HL-60/S4 treated with phorbol 12-myristate 13-acetate at 8.2 ng/mL for 4 days and 3 days (cell line): ENCODE data around the gene HOOK2.

Experiments used
- in situ Hi-C: fragments of 300-500 bp; cut with MboI; formaldehyde crosslinking; loops from 2 replicates; pipeline ENCODE4 v1.15.0; 2022; ENCODE audit warnings: low sequenced_read_pairs

HOOK2 gene

DNA sequence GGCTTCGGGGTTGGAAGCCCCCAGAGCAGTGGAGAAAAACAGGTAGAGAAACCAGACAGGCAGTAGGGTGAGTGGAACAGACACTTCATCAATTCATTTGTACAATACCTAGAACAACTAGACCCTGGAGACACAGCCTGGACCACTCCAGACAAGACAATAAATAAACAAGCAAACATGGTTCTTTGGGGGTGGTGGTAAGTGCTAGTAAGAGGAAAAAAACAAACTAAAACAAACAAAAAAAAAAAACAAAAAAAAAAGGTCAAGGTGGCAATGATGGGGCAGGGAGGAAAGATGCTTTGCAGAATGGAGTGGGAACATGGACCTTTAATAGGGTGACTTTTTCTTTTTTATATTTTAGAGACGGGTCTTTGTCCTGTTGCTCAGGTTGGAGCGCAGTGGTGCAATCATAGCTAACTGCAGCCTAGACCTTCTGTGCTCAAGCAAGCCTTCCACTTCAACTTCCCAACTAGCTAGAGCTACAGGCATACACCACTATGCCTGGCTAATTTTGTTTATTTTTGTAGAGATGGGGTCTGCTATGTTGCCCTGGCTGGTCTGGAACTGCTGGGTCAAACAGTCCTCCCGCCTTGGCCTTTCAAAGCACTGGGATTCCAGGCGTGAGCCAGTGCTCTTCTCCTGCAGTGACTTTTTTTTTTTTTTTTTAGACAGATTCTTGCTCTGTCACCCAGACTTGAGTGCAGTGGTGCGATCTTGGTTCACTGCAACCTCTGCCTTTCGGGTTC is 19.0 kb upstream of the HOOK2 start:
- in situ Hi-C loops, result no loop called here

DNA sequence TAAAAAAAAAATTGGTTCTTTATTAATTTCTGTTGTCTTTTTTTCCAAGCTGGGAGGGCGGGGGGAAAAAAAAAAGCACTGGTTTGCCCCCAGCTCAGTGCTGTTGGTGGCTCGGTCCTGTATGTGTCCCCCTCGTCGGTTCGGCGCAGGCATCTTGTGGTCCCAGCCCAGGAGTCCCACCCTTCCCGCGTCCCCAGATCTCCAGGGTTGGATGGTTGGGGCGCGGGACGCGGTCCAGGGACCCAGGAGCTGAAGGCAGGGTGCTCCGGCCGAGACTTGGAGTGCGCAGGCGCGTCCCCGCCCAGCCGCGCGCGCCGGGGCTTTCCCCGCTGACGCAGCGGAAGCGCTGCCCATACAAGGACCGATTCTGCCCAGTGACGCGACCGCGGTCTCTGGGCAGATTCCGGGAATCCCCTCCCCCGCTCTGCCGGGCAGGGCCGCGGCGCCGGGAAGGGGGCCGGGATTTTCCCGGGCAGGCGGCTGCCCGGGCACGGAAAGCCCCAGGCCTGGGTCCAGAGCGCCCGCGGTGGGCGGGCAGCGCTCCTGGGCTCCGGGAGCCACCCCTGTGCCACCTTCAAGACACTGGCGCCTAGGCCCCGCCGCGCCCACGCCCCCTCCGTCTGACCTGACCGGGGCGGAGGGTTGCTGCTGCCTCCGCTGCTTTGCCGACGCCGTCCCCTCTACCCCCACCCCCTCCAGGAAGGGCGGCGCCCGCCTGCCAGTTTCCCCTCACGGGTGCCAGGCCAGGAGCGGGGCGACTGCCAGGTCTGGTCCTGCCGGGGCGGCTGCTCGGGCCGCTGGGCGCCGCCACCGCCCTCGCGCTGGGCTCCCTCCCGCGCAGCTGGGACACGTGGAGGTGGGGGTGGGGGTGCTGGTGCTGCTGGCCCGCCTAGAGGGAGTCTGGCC is 18.2 kb upstream of the HOOK2 start:
- in situ Hi-C loops, result no loop called here

DNA sequence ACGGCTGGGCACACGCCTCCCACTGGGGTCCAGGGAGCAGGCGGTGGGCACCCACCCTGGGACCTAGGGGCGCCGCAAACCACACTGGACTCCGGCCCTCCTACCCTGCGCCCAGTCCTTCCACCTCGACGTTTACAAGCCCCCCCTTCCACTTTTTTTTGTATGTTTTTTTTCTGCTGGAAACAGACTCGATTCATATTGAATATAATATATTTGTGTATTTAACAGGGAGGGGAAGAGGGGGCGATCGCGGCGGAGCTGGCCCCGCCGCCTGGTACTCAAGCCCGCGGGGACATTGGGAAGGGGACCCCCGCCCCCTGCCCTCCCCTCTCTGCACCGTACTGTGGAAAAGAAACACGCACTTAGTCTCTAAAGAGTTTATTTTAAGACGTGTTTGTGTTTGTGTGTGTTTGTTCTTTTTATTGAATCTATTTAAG is 17.5 kb upstream of the HOOK2 start:
- in situ Hi-C loops, result no loop called here

DNA sequence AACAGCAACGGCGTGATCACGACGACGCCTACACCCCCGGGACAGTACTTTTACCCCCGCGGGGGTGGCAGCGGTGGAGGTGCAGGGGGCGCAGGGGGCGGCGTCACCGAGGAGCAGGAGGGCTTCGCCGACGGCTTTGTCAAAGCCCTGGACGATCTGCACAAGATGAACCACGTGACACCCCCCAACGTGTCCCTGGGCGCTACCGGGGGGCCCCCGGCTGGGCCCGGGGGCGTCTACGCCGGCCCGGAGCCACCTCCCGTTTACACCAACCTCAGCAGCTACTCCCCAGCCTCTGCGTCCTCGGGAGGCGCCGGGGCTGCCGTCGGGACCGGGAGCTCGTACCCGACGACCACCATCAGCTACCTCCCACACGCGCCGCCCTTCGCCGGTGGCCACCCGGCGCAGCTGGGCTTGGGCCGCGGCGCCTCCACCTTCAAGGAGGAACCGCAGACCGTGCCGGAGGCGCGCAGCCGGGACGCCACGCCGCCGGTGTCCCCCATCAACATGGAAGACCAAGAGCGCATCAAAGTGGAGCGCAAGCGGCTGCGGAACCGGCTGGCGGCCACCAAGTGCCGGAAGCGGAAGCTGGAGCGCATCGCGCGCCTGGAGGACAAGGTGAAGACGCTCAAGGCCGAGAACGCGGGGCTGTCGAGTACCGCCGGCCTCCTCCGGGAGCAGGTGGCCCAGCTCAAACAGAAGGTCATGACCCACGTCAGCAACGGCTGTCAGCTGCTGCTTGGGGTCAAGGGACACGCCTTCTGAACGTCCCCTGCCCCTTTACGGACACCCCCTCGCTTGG is 16.9 kb upstream of the HOOK2 start:
- in situ Hi-C loops, result no loop called here

DNA sequence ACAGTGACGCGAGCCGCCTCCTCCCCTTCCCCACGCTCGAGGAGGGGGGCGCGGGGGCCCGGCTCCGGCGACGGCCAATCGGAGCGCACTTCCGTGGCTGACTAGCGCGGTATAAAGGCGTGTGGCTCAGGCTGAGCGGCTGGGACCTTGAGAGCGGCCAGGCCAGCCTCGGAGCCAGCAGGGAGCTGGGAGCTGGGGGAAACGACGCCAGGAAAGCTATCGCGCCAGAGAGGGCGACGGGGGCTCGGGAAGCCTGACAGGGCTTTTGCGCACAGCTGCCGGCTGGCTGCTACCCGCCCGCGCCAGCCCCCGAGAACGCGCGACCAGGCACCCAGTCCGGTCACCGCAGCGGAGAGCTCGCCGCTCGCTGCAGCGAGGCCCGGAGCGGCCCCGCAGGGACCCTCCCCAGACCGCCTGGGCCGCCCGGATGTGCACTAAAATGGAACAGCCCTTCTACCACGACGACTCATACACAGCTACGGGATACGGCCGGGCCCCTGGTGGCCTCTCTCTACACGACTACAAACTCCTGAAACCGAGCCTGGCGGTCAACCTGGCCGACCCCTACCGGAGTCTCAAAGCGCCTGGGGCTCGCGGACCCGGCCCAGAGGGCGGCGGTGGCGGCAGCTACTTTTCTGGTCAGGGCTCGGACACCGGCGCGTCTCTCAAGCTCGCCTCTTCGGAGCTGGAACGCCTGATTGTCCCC is 16.1 kb upstream of the HOOK2 start, which contains the start of gene JUNB:
TSS of gene JUNB (plus strand) at position 142 of the 706 bp plus-strand sequence. CDS start at position 428, 286 bp downstream.
- in situ Hi-C loops, result no loop called here

DNA sequence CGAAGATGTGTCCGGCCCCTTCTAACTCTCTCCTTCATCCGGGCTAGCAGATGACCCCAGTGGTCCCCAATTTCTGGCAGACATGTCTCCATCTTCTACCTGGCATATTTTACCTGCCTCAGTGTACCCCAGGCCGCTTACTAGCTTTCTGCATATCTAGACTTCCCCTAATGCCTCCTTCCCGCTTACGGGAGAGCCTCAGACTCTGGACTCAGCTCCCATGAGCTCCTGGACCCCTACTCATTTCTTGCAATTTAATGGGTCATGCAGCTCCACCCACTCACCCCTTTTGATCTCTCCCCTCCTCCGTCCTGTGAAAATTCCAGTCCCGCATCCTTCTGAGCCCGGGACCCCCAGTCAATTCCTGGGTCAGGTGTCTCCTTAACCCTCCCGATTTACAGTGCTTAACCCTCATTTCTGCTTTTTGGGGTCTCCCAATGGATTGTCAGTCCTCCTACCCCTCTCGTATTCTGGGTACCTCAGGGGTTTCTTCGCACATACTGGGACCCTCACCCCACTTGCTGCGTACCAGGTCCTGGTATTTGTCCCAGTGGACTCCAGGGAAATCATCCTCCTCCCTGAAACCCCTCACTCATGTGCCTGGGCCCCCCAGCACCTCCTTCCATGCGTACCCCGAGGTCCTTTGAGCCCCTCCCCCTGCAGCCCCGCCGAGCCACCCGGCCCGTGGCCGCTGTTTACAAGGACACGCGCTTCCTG is 15.4 kb upstream of the HOOK2 start:
- in situ Hi-C loops, result no loop called here

DNA sequence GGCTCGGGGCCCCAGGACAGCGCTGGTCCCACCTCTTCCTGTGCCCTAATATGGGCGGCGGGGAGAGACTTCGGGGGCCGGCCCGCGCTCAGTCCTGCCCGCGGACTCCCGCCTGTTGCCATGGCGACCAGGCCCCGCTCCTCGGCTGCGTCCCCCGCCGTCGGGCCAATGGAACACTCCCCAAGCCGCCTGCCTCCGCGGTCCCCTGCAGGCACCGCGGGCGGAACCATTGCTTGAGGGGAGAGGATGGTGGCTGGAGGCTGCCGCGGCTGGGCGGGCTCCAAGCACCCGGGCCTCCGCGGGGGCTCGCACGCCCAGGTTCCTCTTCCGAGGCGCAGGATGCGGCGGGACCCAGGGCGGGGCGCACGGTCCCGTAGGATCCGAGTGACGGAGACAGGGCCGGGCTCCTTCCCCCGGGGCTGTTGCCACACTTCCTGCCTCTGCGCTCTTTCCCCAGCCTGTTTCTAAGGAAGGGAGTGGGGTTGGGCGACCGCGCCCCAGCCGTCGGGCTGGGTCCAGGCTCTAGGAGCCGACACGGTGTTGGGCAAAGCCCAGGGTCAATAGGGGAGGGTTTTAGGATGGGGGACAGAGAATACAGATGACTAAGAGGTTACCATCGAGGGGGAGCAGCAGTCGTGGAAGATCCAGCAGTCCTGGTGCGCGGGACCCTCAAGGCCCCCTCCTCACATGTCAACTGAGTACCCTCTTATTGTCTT is 14.7 kb upstream of the HOOK2 start:
- in situ Hi-C loops, result no loop called here

DNA sequence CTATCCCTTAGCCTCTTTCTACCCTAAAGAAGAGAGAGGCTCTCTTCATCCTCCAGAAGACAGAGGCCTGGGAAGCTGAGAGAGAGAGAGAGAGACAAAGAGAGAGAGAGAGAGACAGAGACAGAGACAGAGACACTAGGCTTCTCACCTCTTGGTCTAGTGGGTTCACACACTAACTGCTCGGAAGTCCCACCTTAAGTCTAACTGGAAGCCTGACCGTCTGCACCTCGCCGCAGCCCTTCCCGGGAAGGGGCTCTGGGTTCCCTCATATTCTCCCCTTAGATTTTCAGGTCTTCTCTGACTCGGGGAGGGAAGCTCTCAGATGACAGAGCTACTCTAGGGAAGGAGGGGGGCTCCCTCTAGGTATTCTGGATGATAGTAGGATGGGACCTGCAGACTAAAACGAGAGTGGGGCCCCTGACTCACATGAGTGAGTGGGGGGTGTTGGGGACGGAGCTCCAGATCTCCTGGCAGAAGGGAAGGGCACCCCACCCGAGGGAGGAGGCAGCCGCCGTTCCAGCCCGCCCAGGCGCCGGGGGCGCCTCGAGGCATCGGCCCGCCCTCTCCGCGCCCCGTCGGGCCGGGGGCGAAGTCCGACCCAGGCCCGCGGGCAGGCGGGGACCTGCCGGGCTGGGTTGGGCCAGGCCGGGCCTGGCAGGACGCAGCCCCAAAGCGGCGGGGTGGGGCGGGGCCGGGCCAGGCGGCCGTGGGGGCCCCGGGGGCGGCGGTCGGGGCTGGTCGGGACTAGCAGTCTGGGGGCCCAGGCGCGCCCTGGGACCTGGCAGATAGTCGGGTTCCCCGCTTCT is 13.9 kb upstream of the HOOK2 start:
- in situ Hi-C loops, result no loop called here

DNA sequence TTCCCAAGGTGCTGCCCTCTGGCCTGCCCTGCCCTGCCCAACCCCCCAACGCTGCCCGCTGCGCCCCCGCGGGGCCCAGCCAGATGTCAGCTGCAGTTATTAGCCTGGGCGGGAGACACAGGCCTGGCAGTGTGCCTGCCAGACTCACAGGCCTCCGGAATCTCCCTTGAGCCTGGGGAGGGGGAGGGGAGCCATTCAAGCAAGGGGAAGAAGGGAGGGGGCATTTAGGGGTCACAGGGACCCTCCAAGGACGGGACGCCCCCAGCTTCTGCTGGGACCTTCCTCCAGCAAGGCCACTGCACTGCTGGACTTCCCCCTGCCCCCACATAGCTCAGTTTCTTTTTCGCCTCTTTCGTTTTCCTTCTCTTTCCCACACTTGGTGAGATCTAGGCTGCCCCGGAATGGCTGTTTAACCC is 13.3 kb upstream of the HOOK2 start:
- in situ Hi-C loops, result no loop called here

DNA sequence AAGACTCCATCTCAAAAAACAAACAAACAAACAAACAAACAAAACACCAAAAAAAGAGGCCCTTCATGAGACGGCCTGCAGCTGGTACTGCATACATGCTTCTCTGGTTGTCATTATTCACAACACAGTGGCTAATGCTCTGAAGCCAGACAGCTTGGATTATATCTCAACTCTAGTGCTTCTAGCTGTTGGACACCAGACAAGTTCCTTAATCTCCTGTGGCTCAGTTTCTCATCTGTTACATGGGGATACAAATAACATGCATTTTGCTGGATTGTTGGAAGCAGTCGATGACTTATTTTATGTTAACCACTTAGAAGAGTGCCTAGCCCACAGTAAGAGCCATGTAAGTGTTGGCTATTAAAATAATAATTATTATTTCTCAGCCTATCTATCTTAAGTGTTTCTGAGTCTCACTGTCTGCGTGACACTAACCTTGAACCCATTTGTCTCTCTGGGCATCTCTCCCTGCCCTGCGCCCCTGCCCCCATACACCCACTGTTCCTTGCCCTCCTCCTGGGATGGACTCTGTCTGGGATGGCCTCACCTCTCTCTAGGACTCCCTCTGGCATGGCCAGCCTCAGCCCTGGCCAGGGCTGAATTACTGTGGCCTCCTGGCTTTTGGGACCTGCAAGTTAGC is 12.8 kb upstream of the HOOK2 start:
- in situ Hi-C loops, result no loop called here

DNA sequence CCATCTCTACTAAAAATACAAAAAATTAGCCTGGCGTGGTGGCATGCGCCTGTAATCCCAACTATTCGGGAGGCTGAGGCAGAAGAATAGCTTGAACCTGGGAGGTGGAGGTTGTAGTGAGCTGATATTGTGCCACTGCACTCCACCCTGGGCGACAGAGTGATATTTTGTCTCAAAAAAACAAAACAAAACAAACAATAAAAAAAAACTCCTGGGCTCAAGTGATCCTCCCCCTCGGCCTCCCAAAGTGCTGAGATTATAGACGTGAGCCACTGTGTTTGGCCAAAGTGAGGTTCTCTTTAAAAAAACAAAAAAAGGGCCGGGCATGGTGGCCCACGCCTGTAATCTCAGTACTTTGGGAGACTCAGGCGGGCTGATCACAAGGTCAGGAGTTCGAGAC is 12.1 kb upstream of the HOOK2 start:
- in situ Hi-C loops, result no loop called here

DNA sequence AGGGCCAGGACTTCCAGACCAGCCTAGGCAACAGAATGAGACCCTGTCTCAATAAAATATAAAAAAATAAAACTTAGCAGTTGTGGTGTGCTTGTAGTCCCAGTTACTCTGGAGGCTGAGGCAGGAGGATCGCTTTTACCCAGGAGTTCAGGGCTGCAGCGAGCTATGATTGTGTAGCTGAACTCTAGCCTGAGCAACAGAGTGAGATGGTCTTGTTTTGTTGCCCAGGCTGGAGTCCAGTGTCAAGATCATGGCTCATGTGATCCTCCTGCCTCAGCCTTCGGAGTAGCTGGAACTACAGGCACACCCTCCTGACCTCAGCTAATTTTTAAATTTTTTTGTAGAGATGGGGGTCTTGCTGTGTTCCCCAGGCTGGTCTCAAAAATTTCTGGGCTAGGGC is 11.6 kb upstream of the HOOK2 start:
- in situ Hi-C loops, result no loop called here

DNA sequence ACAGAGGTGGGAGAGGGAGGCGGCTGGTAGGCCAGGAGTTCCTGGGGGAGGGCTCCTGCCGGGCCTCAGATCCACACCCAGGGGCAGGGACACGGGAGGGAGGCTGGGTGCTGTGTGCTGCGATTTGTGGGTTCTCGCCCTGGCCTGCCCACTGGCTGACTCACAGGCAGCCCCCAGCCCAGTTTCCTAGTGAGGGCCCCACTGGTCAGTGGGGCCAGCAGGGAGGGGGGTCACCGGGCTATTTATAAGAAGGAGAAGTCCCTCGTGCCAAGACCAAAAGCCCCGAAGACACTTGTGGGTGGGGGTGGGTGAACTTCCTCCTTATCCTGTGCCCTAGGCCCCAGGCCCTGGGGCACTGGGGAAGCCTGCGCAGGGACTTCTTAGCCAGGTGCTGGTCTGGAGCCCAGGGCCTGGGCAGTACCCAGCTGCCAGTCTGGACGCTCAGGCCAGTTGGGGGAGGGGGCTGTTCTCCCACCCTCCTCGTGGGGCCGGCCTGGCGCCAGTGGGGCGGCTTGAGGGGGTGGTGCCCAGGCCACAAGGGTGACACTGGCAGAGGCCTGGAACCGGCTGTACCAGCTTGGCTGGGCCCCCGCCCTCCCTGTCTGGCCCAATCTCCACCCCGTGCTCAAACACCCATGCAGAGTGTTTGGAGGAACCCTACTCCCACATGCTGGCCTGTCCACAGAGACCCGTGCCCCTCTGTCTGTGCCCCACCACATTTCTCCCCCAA is 11.0 kb upstream of the HOOK2 start:
- in situ Hi-C loops, result no loop called here

DNA sequence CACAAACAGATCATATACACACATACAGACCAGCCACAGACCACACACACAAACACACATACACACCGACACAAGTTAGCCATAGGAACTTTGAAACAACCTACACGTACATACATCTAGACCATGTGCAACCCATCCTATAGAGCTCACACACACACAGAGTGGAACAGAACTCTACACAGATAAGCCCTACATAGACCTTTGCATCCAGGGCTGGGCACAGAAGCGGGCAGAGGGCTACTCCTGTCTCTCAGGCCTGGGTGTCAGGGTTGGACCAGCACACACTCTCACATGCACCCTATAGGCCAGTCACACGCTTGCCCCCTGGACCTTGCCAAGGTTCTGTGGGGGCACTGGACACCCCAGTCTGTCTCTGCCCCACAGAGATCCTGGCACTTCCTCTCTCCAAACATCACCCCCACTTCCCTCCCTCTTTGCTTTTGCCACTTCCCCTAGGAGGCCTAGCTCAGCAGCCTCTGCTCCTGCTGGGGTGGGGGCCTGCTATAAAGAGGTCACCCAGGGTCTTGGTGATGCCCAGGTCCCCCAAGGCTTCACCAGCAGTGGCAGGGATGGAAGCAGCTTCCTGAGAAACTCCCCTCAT is 10.2 kb upstream of the HOOK2 start:
- in situ Hi-C loops, result no loop called here

DNA sequence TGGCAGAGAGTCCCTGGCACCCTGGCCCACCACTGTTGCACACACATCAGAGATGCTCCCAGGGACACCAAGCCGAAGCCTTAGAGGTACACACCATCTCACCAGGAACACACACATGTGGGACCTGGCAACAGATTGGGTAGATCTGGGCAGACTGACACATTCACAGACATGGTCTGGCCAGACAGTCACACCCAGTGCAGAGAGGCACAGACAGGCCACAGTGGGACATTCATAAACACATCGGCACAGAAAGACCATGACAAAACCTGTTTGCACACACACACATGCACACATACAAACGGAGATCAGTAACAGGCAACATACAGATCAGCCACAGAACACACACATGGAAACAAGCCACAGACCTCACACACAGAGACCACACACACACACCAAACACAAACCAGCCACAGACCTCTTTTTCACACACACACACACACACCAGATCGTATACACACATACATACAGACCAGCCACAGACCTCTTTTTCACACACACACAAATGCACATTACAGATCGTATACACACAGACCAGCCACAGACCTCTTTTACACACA is 9.6 kb upstream of the HOOK2 start:
- in situ Hi-C loops, result no loop called here

DNA sequence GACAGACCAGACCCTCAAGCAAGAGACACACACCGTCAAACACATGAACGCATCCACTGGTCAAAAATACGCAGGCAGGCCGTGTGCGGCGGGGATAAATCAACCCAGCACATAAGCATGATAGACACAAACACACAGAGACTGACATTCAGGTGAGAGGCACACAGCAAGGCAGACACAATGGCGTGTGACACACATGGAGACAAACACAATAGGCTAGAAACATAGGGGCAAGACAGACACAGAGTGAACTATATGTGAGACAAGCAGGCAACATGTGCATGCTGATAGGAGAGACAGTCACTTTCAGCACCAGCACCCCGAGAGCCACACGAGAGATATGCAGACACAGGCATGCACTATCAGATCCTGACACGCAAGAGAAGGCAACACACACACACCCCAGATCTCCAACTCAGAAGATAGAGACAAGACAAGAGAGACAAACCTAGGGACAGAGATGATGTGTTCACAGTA is 9.1 kb upstream of the HOOK2 start:
- in situ Hi-C loops, result no loop called here
